Inferior parietal cortex (tissue), 1 donor: ENCODE measurements around the gene RPA1.
"Not testable (repeated sequence)": the region's sequence is repeated elsewhere in the genome, so short reads cannot be mapped to it uniquely, and the experiment has no call there.

ENCODE experiments used
- DNase-seq: peaks from one replicate; pipeline ENCODE4 v3.0.0-alpha.2; 2016; ENCODE audit errors: extremely low spot score

RPA1 gene

DNA sequence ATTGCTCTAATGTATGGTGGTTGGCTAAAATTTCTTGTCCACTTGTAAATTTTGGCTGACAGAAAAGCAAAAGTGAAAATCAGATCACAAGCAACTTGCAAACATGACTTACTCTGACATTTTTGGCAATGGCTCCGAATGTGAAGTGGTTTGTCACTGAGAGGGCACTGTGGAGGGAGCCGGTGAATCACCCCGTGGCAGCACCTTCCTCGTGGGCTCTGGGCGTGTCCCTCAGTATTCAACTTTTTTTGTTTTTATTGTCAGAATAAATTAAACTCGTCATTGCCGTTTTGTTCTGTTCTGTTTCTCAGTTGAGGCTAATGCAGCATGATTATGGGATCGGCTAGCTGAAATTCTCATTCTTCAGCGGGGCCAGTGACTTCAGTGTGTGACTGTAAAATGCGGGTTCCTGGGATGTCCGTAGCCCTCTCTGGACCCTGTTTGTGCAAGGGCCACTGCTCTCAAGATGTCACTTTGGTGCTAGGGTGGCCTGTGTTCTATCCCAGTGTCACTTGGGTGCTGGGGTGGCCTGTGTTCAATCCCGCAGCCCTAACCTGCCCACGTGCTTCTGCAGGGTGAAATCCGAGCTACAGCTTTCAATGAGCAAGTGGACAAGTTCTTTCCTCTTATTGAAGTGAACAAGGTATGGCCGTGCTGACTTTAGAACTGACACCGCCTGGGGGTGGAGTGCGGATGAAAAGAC is 48.8 kb downstream of the RPA1 start:
- no peak for DNase-seq

GRCh38 chr17:1880851-1881630 is 51.2 kb downstream of the RPA1 start:
- DNase-seq = peak; percentile 50

GRCh38 chr17:1882836-1883235 is 53.0 kb downstream of the RPA1 start:
- DNase-seq = peak; percentile 46

DNA sequence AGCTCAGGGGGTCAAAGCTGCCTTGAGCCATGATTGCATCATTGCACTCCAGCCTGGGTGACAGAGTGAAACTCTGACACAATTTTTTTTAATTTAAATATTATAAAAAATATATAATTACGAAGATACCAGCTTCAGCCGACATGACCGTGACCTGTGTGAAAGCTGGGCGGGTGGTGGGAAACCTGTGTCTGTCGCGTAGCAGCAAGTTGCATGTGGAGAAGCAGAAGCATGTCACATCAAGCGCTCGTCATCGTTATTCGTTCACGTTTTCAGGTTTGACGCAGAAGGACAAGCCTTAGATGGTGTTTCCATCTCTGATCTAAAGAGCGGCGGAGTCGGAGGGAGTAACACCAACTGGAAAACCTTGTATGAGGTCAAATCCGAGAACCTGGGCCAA is 53.7 kb downstream of the RPA1 start:
- DNase-seq = no peak

DNA sequence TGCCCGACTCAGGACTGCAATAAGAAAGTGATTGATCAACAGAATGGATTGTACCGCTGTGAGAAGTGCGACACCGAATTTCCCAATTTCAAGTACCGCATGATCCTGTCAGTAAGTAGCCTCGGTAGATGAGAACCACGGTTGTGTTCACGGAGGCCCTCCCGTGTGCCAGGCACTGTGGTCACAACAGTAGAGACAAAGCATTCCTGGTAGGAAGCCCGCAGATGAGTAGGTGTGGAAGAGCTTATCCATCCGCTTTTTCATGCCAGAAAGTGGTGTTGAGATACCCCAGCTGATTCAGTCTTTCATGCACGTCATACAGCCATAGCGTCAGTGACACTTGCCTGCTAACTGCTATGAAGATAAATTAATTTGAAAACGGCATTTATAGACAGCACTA is 58.9 kb downstream of the RPA1 start:
- no peak for DNase-seq

GRCh38 chr17:1890758-1891450 is 61.1 kb downstream of the RPA1 start:
- no peak for DNase-seq

GRCh38 chr17:1894753-1895339 is 65.0 kb downstream of the RPA1 start:
- no peak for DNase-seq

DNA sequence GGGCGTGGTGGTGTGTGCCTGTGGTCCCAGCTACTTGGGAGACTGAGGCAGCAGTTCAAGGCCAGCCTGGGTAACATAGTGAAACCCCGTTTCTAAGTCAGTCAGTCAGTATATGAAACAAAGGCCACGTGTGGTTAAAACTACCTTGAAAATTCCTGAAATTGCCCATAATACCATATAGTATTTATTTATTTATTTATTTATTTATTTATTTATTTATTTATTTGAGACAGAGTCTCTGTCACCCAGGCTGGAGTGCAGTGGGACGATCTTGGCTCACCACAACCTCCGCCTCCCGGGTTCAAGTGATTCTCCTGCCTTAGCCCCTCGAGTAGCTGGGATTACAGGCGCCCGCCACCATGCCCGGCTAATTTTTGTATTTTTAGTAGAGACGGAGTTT is 65.7 kb downstream of the RPA1 start:
- not testable (repeated sequence) for DNase-seq

- no peak for DNase-seq
Measured at GRCh38 chr17:1896243-1897104, 66.7 kb downstream of the RPA1 start.

DNA sequence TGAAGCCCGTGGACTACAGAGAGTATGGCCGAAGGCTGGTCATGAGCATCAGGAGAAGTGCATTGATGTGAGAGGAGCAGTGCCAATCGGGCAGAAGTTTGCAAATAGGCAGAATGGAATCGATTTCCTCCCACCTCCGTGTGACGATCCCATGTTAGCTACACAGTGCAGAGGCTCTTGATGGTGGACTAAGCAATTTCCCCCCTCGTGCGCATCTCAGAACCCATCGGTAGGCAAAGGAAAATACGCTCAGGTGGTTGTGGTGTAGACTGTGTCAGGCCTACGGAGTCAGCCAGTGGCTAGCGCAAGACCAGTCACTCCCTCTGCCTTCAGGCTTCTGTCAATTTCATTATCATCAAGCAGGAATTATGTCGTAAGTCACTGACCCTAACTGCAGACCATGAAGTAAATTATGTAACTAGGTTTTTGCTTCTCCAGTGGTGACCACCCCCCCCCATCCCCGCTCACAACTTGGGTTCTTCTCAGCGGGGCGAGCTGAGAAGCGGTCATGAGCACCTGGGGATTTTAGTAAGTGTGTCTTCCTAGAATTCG is 67.4 kb downstream of the RPA1 start:
- no peak for DNase-seq

DNA sequence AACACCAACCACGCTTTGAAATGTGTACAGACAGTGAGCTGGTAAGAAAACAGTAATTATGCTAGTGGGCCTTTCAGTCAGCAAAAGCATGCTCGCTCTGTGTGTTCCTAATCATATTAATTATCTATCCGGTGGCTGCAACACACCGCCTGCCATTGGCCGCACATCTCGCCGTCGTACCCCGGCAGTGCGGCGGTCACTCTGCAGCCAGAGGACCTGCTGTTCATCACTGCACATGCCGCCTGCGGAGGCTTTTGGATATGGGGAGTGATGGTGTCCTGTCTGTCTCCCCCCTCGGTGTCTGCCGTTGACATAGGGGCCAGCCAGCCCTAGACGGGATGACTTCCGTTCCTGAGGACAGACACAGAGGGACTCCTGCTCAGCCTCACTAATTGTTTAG is 68.5 kb downstream of the RPA1 start:
- no peak for DNase-seq

- no peak for DNase-seq
Measured at GRCh38 chr17:1898872-1899271, 69.1 kb downstream of the RPA1 start.

DNA sequence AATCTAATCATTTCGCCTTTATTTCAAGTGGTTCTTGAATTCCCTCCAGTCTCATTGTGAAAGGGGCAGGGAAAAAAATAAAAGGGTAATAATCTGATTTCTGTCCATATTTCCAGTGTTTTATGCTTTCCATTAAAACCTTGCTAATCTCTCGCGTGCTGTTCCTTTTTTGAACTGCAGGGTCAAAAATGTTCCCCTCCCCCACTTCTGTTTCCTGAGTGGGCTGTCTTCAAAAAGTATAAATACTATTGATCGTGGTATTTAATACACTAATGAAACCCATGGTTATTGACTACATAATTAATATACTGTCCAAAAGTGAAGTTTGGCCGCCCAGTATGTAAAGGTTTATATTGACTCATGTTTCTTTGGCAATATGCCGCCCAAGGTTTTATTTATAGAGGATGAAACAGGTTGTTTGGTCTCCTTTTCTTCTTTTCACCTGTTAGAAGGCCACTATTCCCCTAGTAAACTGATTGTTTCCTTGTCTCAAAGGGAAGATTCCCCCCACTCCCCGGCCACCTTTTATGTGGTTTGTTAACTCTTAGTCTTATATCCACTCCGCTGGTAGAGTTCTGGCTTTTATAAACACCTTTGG is 69.7 kb downstream of the RPA1 start:
- DNase-seq = no peak

DNA sequence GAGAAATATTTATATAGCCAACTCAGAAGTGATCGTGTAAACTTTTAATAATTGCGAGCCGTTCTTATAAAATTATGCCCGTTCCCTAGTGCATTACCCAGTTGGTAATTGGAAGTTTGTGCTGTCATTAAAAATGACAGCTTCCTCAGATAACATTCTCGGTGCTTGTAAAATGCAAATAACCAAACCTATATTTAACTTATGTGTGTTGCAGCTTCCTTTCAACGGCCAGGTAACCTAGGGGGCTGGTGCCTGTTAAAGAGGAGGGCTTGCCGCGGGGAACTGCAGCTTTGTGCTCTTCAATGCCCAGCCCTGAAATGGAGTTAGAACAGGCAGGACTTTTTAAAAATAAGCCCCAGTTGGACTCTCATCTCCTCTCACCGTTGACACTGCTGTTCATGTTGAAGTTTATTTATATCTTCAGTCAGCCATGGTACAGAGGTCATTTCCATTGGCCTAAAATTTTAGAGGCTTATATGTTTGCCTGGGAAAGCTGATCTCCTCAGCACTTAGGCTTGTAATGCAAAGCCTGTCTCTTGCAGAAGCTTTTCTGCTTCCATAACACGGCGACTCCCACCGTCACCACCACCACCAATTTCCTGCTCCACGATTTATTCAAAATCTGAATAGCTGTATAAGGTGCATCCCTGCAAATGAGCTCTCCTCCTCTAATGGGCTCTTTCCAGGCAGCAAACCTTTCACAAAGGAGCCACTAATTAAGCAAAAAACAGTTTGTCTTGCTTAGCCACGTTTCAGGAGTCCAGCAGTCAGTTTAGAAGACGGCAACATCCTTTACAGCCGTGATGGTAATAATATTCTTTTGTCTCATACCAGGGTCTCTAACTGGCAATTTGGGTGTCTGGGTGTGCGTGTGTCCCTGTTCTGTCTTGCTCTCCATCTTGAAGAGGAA is 74.7 kb downstream of the RPA1 start:
- no peak for DNase-seq

- DNase-seq = no peak
Measured at GRCh38 chr17:1905190-1905913, 75.5 kb downstream of the RPA1 start.

GRCh38 chr17:1906662-1907101 is 76.9 kb downstream of the RPA1 start:
- DNase-seq = no peak

DNA sequence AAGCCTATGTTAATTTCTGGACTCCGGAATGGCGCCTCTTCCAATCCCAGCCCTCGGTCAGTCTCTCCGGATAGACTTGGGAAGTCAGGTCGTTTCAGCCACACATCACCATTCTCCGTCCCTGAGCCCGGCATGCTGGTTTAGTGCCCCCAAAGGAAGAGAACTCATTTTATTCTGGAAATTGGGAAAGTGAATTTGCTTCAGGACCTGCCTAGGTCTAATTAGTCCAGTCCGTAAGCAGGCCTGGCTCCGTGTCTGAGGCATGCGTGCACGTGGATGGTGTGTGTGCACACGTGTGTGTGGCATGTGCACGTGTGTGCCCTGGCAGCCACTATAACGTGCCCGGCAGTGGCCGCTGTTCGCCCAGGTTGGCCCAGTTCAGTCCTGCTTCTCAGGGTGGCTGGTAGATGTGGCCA is 77.4 kb downstream of the RPA1 start:
- DNase-seq = no peak

- no peak for DNase-seq
Measured at GRCh38 chr17:1907909-1908698, 78.3 kb downstream of the RPA1 start.
